PC-3 (cell line): ENCODE data around the gene TBC1D8. TPM values are rescaled to one million over a fixed set of nuclear protein-coding genes. Genes with fewer than 3 reads are reported as not detected.

Experiments
- ATAC-seq: fragments of 200-7000 bp; cut with Tn5 transposase; 2 replicates; pipeline ENCODE4 v1.9.1; 2020; ENCODE audit warnings: mild to moderate bottlenecking, moderate library complexity
- BruUV-seq: library from RNA; stranded (reverse); fragments of 400-500 nt; replicated peaks from 2 replicates; lab custom pipeline; 2021; lab: Mats Ljungman, UMichigan
- CTCF ChIA-PET: fragments of 300-600 bp; sonication (Branson Sonifier 250); formaldehyde crosslinking; loops from one replicate; lab custom pipeline; 2022; ENCODE audit warnings: antibody characterized with exemption; lab: Charles Lee
- POLR2A ChIA-PET: fragments of 300-600 bp; sonication (Branson Sonifier 250); formaldehyde crosslinking; loops from one replicate; lab custom pipeline; 2022; ENCODE audit warnings: antibody characterized with exemption; ENCODE audit not compliant: unreplicated experiment; lab: Charles Lee
- DNase-seq: peaks from one replicate; pipeline ENCODE4 v3.0.0-alpha.2; 2015
- H2AFZ ChIP-seq: fragments of 300-600 bp; sonication (generic); 2 replicates; pipeline ENCODE4 v1.6.0; 2016; ENCODE audit warnings: antibody characterized with exemption, low read length
- H3F3A ChIP-seq: fragments of 300-600 bp; sonication (generic); one replicate; pipeline ENCODE4 v1.6.0; 2017; ENCODE audit warnings: antibody characterized with exemption, low read length, control low read depth, mild to moderate bottlenecking; ENCODE audit not compliant: unreplicated experiment
- H3K27ac ChIP-seq: fragments of 300-600 bp; sonication (generic); 2 replicates; pipeline ENCODE4 v1.5.1; 2016; ENCODE audit warnings: mild to moderate bottlenecking, low read length
- H3K27me3 ChIP-seq: fragments of 300-600 bp; sonication (generic); 2 replicates; pipeline ENCODE4 v1.6.1; 2016; ENCODE audit warnings: low read length, mixed read lengths
- H3K36me3 ChIP-seq: fragments of 300-600 bp; sonication (generic); 2 replicates; pipeline ENCODE4 v1.6.1; 2016; ENCODE audit warnings: low read depth, mixed run types, low read length, mixed read lengths
- H3K4me1 ChIP-seq: fragments of 300-600 bp; sonication (generic); 2 replicates; pipeline ENCODE4 v1.5.1; 2016; ENCODE audit warnings: low read length; ENCODE audit not compliant: insufficient read depth
- H3K4me2 ChIP-seq: fragments of 300-600 bp; sonication (generic); 2 replicates; pipeline ENCODE4 v1.6.0; 2016; ENCODE audit warnings: low read length
- H3K4me3 ChIP-seq: fragments of 300-600 bp; sonication (generic); 2 replicates; pipeline ENCODE4 v1.5.1; 2016; ENCODE audit warnings: mild to moderate bottlenecking, low read length, mixed read lengths
- H3K79me2 ChIP-seq: fragments of 300-600 bp; sonication (generic); 2 replicates; pipeline ENCODE4 v1.6.1; 2017; ENCODE audit warnings: low read length, mixed read lengths
- H3K9ac ChIP-seq: fragments of 300-600 bp; sonication (generic); 2 replicates; pipeline ENCODE4 v1.6.0; 2016; ENCODE audit warnings: mild to moderate bottlenecking, low read length
- H3K9me2 ChIP-seq: fragments of 300-600 bp; sonication (generic); replicated peaks from 2 replicates; pipeline ENCODE4 v1.6.1; 2016; ENCODE audit warnings: mixed run types, low read length, mixed read lengths
- H3K9me3 ChIP-seq: fragments of 300-600 bp; sonication (generic); 2 replicates; pipeline ENCODE4 v1.6.1; 2016; ENCODE audit warnings: low read length, mixed read lengths
- H4K20me1 ChIP-seq: fragments of 300-600 bp; sonication (generic); 2 replicates; pipeline ENCODE4 v1.6.1; 2016; ENCODE audit warnings: low read length, mixed read lengths
- EZH2 ChIP-seq: fragments of 300-600 bp; sonication (generic); IDR thresholded peaks from one replicate; pipeline ENCODE4 v1.6.1; 2017; ENCODE audit warnings: antibody characterized with exemption, mild to moderate bottlenecking, low read length; ENCODE audit not compliant: unreplicated experiment
- EZH2phosphoT487 ChIP-seq: fragments of 300-600 bp; sonication (generic); IDR thresholded peaks from 2 replicates; pipeline ENCODE4 v1.6.1; 2018; ENCODE audit warnings: mild to moderate bottlenecking, antibody characterized with exemption, low read length, borderline replicate concordance
- intact Hi-C: fragments of 100-400 bp; cut with micrococcal nuclease; formaldehyde crosslinking; loops from 2 replicates; pipeline ENCODE4 v1.9.0; 2023
- total RNA-seq: library from RNA; depleted of rRNA; stranded (reverse); fragments of >200 nt; gene quantifications from 2 replicates; pipeline ENCODE4 v1.2.3, GENCODE V29; 2014
- TF ChIP-seq, protein P1 (sequence below): fragments of 300-600 bp; sonication (generic); conservative IDR thresholded peaks from 2 replicates; pipeline ENCODE4 v1.5.1; 2017; ENCODE audit warnings: antibody characterized with exemption, low read depth, mild to moderate bottlenecking, low read length

The TBC1D8 gene
- total RNA-seq, 1 experiment from 2014 or later = 39.7 TPM

DNA sequence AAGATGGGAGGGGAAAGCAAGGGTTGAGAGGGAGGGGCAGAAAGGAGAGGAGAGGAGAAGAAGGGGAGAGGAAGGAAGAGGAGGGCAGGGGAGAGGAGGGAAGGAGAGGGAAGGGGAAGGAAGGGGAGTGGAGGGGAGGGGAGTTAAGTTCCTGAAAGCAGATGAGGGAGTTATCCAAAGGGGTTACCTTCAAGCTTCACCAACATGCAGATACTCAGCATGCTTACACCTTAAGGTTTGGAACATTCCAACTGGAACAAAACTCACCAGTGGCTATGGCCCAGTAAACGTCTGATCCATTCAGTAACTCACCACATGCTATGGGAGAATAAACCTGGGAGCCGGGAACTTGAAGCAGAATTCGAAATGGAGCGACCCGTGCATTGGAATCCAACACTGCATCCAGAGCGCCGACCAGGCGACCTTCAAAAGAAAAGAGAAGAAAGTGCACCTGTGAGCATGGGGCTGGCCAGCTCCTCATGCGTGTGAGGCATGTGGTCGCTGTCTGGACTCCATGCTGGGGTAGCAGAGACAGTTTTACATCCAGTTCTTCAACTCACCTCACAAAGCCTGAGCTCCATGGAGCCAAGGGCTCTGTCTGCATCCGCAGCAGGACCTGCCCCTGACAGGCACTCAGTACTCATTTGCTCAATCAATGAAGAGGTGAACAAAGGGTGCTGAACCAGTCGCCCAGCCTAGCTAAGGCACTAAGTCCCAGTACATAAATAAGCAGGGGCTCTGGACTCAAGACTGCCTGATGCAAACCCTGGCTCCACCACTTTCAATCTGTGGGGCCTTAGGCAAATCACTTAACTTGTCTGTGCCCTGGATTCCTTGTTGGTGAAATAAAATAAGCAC is 61.0 kb downstream of the TBC1D8 start:
- Histone ChIP-seq H3K79me2 (peaks cover 40% of the 10 kb centered on the region), H3K9ac (no peak overlapping the region), H3K4me1 (no peaks in the 10 kb centered on the region), H3K27ac (no peak overlapping the region), H3K4me3 (no peak overlapping the region), H2AFZ (no peak overlapping the region), H3K9me3 (no peaks in the 10 kb centered on the region), H3K36me3 (no peaks in the 10 kb centered on the region), H3K9me2 (no peaks in the 10 kb centered on the region), H3F3A (no peaks in the 10 kb centered on the region), H3K4me2 (no peak overlapping the region), H3K27me3 (no peaks in the 10 kb centered on the region), H4K20me1 (0 out of 2 replicates have a peak, but pooled peaks cover 4% of the 10 kb centered on the region)
- BruUV-seq = no TSS peak
- no peak for TF ChIP-seq EZH2
- TF ChIP-seq, protein P1, sequence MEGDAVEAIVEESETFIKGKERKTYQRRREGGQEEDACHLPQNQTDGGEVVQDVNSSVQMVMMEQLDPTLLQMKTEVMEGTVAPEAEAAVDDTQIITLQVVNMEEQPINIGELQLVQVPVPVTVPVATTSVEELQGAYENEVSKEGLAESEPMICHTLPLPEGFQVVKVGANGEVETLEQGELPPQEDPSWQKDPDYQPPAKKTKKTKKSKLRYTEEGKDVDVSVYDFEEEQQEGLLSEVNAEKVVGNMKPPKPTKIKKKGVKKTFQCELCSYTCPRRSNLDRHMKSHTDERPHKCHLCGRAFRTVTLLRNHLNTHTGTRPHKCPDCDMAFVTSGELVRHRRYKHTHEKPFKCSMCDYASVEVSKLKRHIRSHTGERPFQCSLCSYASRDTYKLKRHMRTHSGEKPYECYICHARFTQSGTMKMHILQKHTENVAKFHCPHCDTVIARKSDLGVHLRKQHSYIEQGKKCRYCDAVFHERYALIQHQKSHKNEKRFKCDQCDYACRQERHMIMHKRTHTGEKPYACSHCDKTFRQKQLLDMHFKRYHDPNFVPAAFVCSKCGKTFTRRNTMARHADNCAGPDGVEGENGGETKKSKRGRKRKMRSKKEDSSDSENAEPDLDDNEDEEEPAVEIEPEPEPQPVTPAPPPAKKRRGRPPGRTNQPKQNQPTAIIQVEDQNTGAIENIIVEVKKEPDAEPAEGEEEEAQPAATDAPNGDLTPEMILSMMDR = no peak
- TF ChIP-seq EZH2phosphoT487 = no peak
- ATAC-seq = no peak
- DNase-seq = no peak
- intact Hi-C loops = no loop called here
- ChIA-PET POLR2A (no interaction called here), CTCF (no interaction called here)

DNA sequence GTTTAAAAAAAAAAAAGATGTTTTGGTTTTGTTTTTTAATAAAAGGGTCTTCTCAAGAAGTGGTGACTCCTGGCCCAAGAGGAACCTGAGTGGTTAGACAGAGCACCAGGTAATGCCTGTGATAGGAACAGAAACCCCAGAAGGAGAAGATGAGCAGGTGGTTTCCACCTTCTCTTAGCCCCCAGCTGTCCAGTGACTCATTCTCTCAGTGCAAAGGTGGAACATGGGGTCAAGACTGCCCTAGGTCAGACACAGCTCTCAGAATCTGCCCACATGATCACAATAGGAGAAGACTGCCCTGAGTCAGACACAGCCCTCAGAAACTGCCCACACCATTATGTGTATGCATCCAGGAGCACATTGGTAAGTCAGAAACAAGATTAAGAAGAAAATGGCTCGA is 61.8 kb downstream of the TBC1D8 start:
- Histone ChIP-seq H4K20me1 (0 out of 2 replicates have a peak, but pooled peaks cover 4% of the 10 kb centered on the region), H3K9me2 (no peaks in the 10 kb centered on the region), H3F3A (no peaks in the 10 kb centered on the region), H3K4me2 (no peak overlapping the region), H3K9me3 (no peaks in the 10 kb centered on the region), H3K4me1 (no peaks in the 10 kb centered on the region), H3K27ac (no peak overlapping the region), H3K27me3 (no peaks in the 10 kb centered on the region), H2AFZ (no peak overlapping the region), H3K36me3 (no peaks in the 10 kb centered on the region), H3K4me3 (no peak overlapping the region), H3K79me2 (peaks cover 34% of the 10 kb centered on the region), H3K9ac (no peak overlapping the region)
- intact Hi-C loops = no loop called here
- DNase-seq (no peak), ATAC-seq (no peak)
- BruUV-seq = TSS peak; percentile 35
- ChIA-PET POLR2A (no interaction called here), CTCF (no interaction called here)
- TF ChIP-seq EZH2phosphoT487 (no peak), EZH2 (no peak)
- TF ChIP-seq, protein P1 = no peak

DNA sequence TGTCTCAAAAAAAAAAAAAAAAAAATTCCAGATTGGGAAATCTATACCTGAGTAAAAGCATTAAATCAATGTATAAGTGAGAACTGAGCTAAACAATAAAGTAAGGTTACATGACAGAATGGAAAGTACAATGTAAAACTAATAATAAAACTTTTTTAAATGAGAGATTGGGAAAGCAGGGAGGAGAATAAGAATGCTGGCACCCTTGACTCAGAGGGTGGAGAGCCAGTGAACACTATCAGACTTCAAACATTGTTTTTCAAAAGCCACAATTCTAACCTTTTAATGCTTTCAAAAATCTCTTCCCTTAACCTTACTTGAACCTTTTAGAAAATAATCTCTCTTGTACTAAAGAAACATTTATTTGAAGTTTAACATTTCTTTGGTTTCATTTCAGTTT is 63.5 kb downstream of the TBC1D8 start:
- Histone ChIP-seq H3F3A (no peaks in the 10 kb centered on the region), H3K27me3 (no peaks in the 10 kb centered on the region), H3K4me3 (no peak overlapping the region), H4K20me1 (0 out of 2 replicates have a peak, but pooled peaks cover 4% of the 10 kb centered on the region), H2AFZ (no peak overlapping the region), H3K9me3 (no peaks in the 10 kb centered on the region), H3K4me1 (no peaks in the 10 kb centered on the region), H3K4me2 (no peak overlapping the region), H3K9ac (no peak overlapping the region), H3K36me3 (peaks cover 7% of the 10 kb centered on the region; the same call in 1 of the 2 replicates), H3K27ac (no peak overlapping the region), H3K9me2 (no peaks in the 10 kb centered on the region), H3K79me2 (peaks cover 25% of the 10 kb centered on the region)
- POLR2A ChIA-PET = interaction anchor here (0.6 kb wide), 1 partner anchor 53 kb away, joined by 4 read pairs; no protein-coding TSS in a partner anchor
- TF ChIP-seq EZH2phosphoT487 = no peak
- TF ChIP-seq EZH2 = no peak
- TF ChIP-seq, protein P1 = no peak
- ATAC-seq (no peak), DNase-seq (no peak)
- intact Hi-C loops = no loop called here
- CTCF ChIA-PET = no interaction called here
- no TSS peak for BruUV-seq
